Measurements from ENCODE around the gene GSTM2.

DNA sequence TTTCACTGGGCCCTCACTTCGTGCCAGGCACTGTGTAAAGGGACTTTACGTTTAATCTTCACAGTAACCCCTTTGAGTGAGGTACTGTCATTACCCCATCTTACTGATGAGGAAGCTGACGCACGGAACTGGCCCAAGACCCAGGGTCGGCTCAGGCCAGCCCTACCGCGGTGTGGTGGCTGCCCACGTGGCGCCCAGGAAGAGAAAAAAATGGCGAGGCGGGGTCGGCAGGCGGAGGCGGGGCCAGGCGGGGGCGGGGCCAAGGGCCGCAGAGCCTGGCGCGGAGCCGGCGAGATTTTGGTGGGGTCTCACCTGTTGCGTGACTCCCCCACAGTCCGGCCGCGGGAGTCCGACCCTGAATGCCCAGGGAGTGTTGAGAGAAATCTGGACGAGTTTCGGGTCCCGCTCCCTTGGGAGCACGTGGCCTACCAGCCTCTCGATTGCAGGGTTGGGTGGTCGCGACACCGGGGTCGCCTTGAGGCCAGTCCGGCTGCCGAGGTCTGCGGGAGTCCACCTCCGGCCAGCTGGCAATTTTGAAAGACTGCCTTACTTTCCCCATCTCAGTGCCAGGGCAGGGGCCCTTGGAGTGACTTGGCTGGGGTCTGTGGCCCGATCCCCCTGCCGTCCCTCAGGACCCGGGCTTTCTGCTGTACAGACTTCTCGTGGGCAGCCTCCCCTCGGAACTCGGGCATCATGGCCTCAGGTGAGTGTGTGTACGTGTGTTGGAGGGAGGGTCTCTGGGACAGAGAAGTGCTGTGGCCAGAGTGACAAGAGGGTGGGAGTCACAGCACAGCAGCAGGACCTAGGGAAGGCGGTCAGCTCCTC is 48.1 kb upstream of the GSTM2 start, which contains the start of the genes AMPD2 and GNAT2:
- TF ChIP-seq, protein P1, sequence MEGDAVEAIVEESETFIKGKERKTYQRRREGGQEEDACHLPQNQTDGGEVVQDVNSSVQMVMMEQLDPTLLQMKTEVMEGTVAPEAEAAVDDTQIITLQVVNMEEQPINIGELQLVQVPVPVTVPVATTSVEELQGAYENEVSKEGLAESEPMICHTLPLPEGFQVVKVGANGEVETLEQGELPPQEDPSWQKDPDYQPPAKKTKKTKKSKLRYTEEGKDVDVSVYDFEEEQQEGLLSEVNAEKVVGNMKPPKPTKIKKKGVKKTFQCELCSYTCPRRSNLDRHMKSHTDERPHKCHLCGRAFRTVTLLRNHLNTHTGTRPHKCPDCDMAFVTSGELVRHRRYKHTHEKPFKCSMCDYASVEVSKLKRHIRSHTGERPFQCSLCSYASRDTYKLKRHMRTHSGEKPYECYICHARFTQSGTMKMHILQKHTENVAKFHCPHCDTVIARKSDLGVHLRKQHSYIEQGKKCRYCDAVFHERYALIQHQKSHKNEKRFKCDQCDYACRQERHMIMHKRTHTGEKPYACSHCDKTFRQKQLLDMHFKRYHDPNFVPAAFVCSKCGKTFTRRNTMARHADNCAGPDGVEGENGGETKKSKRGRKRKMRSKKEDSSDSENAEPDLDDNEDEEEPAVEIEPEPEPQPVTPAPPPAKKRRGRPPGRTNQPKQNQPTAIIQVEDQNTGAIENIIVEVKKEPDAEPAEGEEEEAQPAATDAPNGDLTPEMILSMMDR (IDR thresholded peaks at IDR 0.05): no peak
- peak in 1 of 2 donors; percentile 30 for TF ChIP-seq POLR2A (IDR thresholded peaks at IDR 0.05)
